RCC 7860 (cell line): ENCODE data around the gene GPX6.
"Not testable (repeated sequence)": the region's sequence is repeated elsewhere in the genome, so short reads cannot be mapped to it uniquely, and the experiment has no call there.

Source experiments
- DNase-seq: peaks from one replicate; pipeline ENCODE4 v3.0.0-alpha.2; 2015; ENCODE audit warnings: low spot score
- FAIRE-seq: peaks from 2 replicates; lab custom pipeline; 2012; peaks lifted over from hg19 to GRCh38; lab: Jason Lieb, UNC

Gene GPX6

GRCh38 chr6:28515676-28516075 lies at the start of gene GPX6:
Gene GPX6 (minus strand): TSS chr6:28515793. CDS start chr6:28515743, 50 bp downstream.
- FAIRE-seq (no peak), DNase-seq (no peak)

- DNase-seq (no peak), FAIRE-seq (no peak)
Observed at GRCh38 chr6:28563430-28564095, 48.0 kb upstream of the GPX6 start.

GRCh38 chr6:28558629-28559028 lies 43.0 kb upstream of the GPX6 start:
- no peak for DNase-seq

GRCh38 chr6:28555136-28555535 lies 39.5 kb upstream of the GPX6 start:
- no peak for DNase-seq
- FAIRE-seq: peak; percentile 4

More at GRCh38 chr6:28558629-28559028, 43.0 kb upstream of the GPX6 start:
- no peak for FAIRE-seq

GRCh38 chr6:28553986-28554881 lies 38.6 kb upstream of the GPX6 start:
- DNase-seq (peak; percentile 25), FAIRE-seq (peak; percentile 89)

GRCh38 chr6:28553384-28553985 lies 37.9 kb upstream of the GPX6 start:
- FAIRE-seq (no peak), DNase-seq (no peak)

- no peak for DNase-seq
- no peak for FAIRE-seq
Observed at GRCh38 chr6:28551891-28552666, 36.5 kb upstream of the GPX6 start.

GRCh38 chr6:28547003-28547402 lies 31.4 kb upstream of the GPX6 start:
- not testable (repeated sequence) for FAIRE-seq, DNase-seq

GRCh38 chr6:28545955-28546354 lies 30.4 kb upstream of the GPX6 start:
- no peak for FAIRE-seq

GRCh38 chr6:28543651-28544610 lies 28.3 kb upstream of the GPX6 start:
- FAIRE-seq (no peak), DNase-seq (no peak)

More at GRCh38 chr6:28545955-28546354, 30.4 kb upstream of the GPX6 start:
- DNase-seq: no peak

- DNase-seq (peak; percentile 96), FAIRE-seq (peak; percentile 91)
Observed at GRCh38 chr6:28542440-28543296, 27.1 kb upstream of the GPX6 start.

GRCh38 chr6:28541996-28542395 lies 26.4 kb upstream of the GPX6 start:
- FAIRE-seq (no peak), DNase-seq (no peak)

GRCh38 chr6:28537509-28538140 lies 22.0 kb upstream of the GPX6 start:
- DNase-seq (no peak), FAIRE-seq (no peak)

- DNase-seq (no peak), FAIRE-seq (no peak)
Observed at GRCh38 chr6:28537065-28537464, 21.5 kb upstream of the GPX6 start.

GRCh38 chr6:28534875-28535274 lies 19.3 kb upstream of the GPX6 start:
- no peak for DNase-seq
- no peak for FAIRE-seq

- no peak for FAIRE-seq
Observed at GRCh38 chr6:28534306-28534705, 18.7 kb upstream of the GPX6 start.

GRCh38 chr6:28531479-28532128 lies 16.0 kb upstream of the GPX6 start:
- FAIRE-seq: no peak
- peak; percentile 15 for DNase-seq

More at GRCh38 chr6:28534306-28534705, 18.7 kb upstream of the GPX6 start:
- DNase-seq: no peak

GRCh38 chr6:28530777-28531176 lies 15.2 kb upstream of the GPX6 start:
- DNase-seq (no peak), FAIRE-seq (no peak)
